ENCODE measurements around the gene CEBPB. TPM values are rescaled to one million over a fixed set of nuclear protein-coding genes. Genes with fewer than 3 reads are reported as not detected.
"Not testable (repeated sequence)": the region's sequence is repeated elsewhere in the genome, so short reads cannot be mapped to it uniquely, and the experiment has no call there.

CEBPB gene
- total RNA-seq, 2 experiments from 2014 or later: 53.3 to 56.5 TPM

- H3K9me3 Mint-ChIP-seq: peaks cover 15% of the 10 kb centered on the region
- no peak overlapping the region for H3K4me3 Mint-ChIP-seq
- POLR2A ChIA-PET: no interaction called here
- CTCF ChIA-PET: interaction anchor here (2.1 kb wide), 1 partner anchor 260 kb away, joined by 9 read pairs; no protein-coding TSS in a partner anchor
- no peaks in the 10 kb centered on the region for H3K36me3 Mint-ChIP-seq
- intact Hi-C loops (cut with micrococcal nuclease): no loop called here
- no peak overlapping the region for H3K27ac Mint-ChIP-seq
- no peak for DNase-seq
- H3K27me3 Mint-ChIP-seq: peaks cover 7% of the 10 kb centered on the region
- H3K4me1 Mint-ChIP-seq (ENCODE audit: low read depth): peaks cover 15% of the 10 kb centered on the region
Observed at GRCh38 chr20:50203951-50204937, 13.6 kb downstream of the CEBPB start.

GRCh38 chr20:50207026-50207425 is 16.4 kb downstream of the CEBPB start:
- no peaks in the 10 kb centered on the region for H3K36me3 Mint-ChIP-seq
- H3K9me3 Mint-ChIP-seq: peaks cover 10% of the 10 kb centered on the region
- no peak overlapping the region for H3K4me3 Mint-ChIP-seq
- H3K4me1 Mint-ChIP-seq (ENCODE audit: low read depth): peaks cover 21% of the 10 kb centered on the region
- DNase-seq: no peak
- ChIA-PET CTCF (interaction anchor here (1.9 kb wide), 1 partner anchor 78 kb away, joined by 5 read pairs; no protein-coding TSS in a partner anchor), POLR2A (no interaction called here)
- intact Hi-C loops (cut with micrococcal nuclease): no loop called here
- H3K27me3 Mint-ChIP-seq: peaks cover 7% of the 10 kb centered on the region
- H3K27ac Mint-ChIP-seq: no peak overlapping the region

GRCh38 chr20:50208085-50208491 is 17.5 kb downstream of the CEBPB start:
- ChIA-PET POLR2A (no interaction called here), CTCF (interaction anchor here (1.9 kb wide), 1 partner anchor 77 kb away, joined by 5 read pairs; no protein-coding TSS in a partner anchor)
- Mint-ChIP-seq H3K9me3 (peaks cover 10% of the 10 kb centered on the region), H3K4me1 (ENCODE audit: low read depth) (peaks cover 14% of the 10 kb centered on the region), H3K36me3 (no peaks in the 10 kb centered on the region), H3K4me3 (no peak overlapping the region), H3K27ac (no peak overlapping the region), H3K27me3 (peaks cover 12% of the 10 kb centered on the region)
- intact Hi-C loops (cut with micrococcal nuclease): no loop called here
- DNase-seq: no peak

- intact Hi-C loops (cut with micrococcal nuclease); POLR2A ChIA-PET; H3K36me3 Mint-ChIP-seq; H3K27ac Mint-ChIP-seq; DNase-seq; H3K4me3 Mint-ChIP-seq; H3K4me1 Mint-ChIP-seq (ENCODE audit: low read depth); H3K9me3 Mint-ChIP-seq: not testable (repeated sequence)
- CTCF ChIA-PET: interaction anchor here (0.9 to 1.9 kb wide), 2 partner anchors 76 to 246 kb away, joined by 3 to 5 read pairs; no protein-coding TSS in a partner anchor
- peaks cover 12% of the 10 kb centered on the region for H3K27me3 Mint-ChIP-seq
Observed at GRCh38 chr20:50208815-50209214, 18.2 kb downstream of the CEBPB start.

GRCh38 chr20:50210066-50210619 is 19.5 kb downstream of the CEBPB start:
- peaks cover 18% of the 10 kb centered on the region for H3K27me3 Mint-ChIP-seq
- no peak overlapping the region for H3K27ac Mint-ChIP-seq
- CTCF ChIA-PET: interaction anchor here (1.3 kb wide), 1 partner anchor 378 kb away, joined by 3 read pairs; no protein-coding TSS in a partner anchor
- DNase-seq: no peak
- H3K4me1 Mint-ChIP-seq (ENCODE audit: low read depth): peaks cover 6% of the 10 kb centered on the region
- intact Hi-C loops (cut with micrococcal nuclease): no loop called here
- POLR2A ChIA-PET: no interaction called here
- no peaks in the 10 kb centered on the region for H3K36me3 Mint-ChIP-seq
- no peak overlapping the region for H3K4me3 Mint-ChIP-seq
- H3K9me3 Mint-ChIP-seq: no peaks in the 10 kb centered on the region

GRCh38 chr20:50211091-50211490 is 20.5 kb downstream of the CEBPB start:
- Mint-ChIP-seq H3K36me3 (no peaks in the 10 kb centered on the region), H3K27me3 (peaks cover 19% of the 10 kb centered on the region), H3K27ac (no peak overlapping the region), H3K4me1 (ENCODE audit: low read depth) (peaks cover 6% of the 10 kb centered on the region), H3K9me3 (no peaks in the 10 kb centered on the region), H3K4me3 (no peak overlapping the region)
- DNase-seq: no peak
- ChIA-PET CTCF (interaction anchor here (1.3 kb wide), 1 partner anchor 377 kb away, joined by 3 read pairs; no protein-coding TSS in a partner anchor), POLR2A (no interaction called here)
- intact Hi-C loops (cut with micrococcal nuclease): no loop called here

- ChIA-PET POLR2A (no interaction called here), CTCF (no interaction called here)
- Mint-ChIP-seq H3K27ac (no peak overlapping the region), H3K36me3 (no peaks in the 10 kb centered on the region), H3K4me1 (ENCODE audit: low read depth) (peaks cover 6% of the 10 kb centered on the region), H3K9me3 (no peaks in the 10 kb centered on the region), H3K27me3 (peaks cover 15% of the 10 kb centered on the region), H3K4me3 (no peak overlapping the region)
- intact Hi-C loops (cut with micrococcal nuclease): no loop called here
- DNase-seq: no peak
Observed at GRCh38 chr20:50213531-50214106, 23.0 kb downstream of the CEBPB start.

GRCh38 chr20:50214226-50215024 is 23.8 kb downstream of the CEBPB start:
- no peak overlapping the region for H3K27ac Mint-ChIP-seq
- ChIA-PET CTCF (no interaction called here), POLR2A (no interaction called here)
- no peaks in the 10 kb centered on the region for H3K9me3 Mint-ChIP-seq
- no peaks in the 10 kb centered on the region for H3K36me3 Mint-ChIP-seq
- H3K27me3 Mint-ChIP-seq: peaks cover 15% of the 10 kb centered on the region
- peaks cover 6% of the 10 kb centered on the region for H3K4me1 Mint-ChIP-seq (ENCODE audit: low read depth)
- DNase-seq: no peak
- no peak overlapping the region for H3K4me3 Mint-ChIP-seq
- intact Hi-C loops (cut with micrococcal nuclease): no loop called here

GRCh38 chr20:50215101-50215690 is 24.6 kb downstream of the CEBPB start:
- Mint-ChIP-seq H3K27me3 (peaks cover 15% of the 10 kb centered on the region), H3K4me1 (ENCODE audit: low read depth) (peaks cover 6% of the 10 kb centered on the region), H3K4me3 (no peak overlapping the region), H3K36me3 (no peaks in the 10 kb centered on the region), H3K9me3 (no peaks in the 10 kb centered on the region), H3K27ac (no peak overlapping the region)
- ChIA-PET CTCF (no interaction called here), POLR2A (no interaction called here)
- intact Hi-C loops (cut with micrococcal nuclease): no loop called here
- DNase-seq: no peak

- DNase-seq: no peak
- ChIA-PET POLR2A (no interaction called here), CTCF (no interaction called here)
- Mint-ChIP-seq H3K27ac (no peak overlapping the region), H3K27me3 (peaks cover 15% of the 10 kb centered on the region), H3K4me3 (no peak overlapping the region), H3K36me3 (no peaks in the 10 kb centered on the region), H3K4me1 (ENCODE audit: low read depth) (peaks cover 5% of the 10 kb centered on the region), H3K9me3 (no peaks in the 10 kb centered on the region)
- intact Hi-C loops (cut with micrococcal nuclease): no loop called here
Observed at GRCh38 chr20:50215926-50216325, 25.3 kb downstream of the CEBPB start.

- ChIA-PET CTCF (no interaction called here), POLR2A (no interaction called here)
- no peaks in the 10 kb centered on the region for H3K36me3 Mint-ChIP-seq
- DNase-seq: no peak
- intact Hi-C loops (cut with micrococcal nuclease): no loop called here
- H3K27me3 Mint-ChIP-seq: peaks cover 15% of the 10 kb centered on the region
- H3K27ac Mint-ChIP-seq: no peak overlapping the region
- no peaks in the 10 kb centered on the region for H3K9me3 Mint-ChIP-seq
- peaks cover under 1% of the 10 kb centered on the region for H3K4me1 Mint-ChIP-seq (ENCODE audit: low read depth)
- H3K4me3 Mint-ChIP-seq: no peak overlapping the region
Observed at GRCh38 chr20:50216543-50217206, 26.0 kb downstream of the CEBPB start.

Measured in activated CD4-positive, alpha-beta memory T cell treated with anti-CD3 and anti-CD28 coated beads for 36 hours (primary cell).